K562 (cell line): ENCODE results near the gene SEC24C. TPM values are rescaled to one million over a fixed set of nuclear protein-coding genes. Genes with fewer than 3 reads are reported as not detected.
A peak's percentile ranks its signal among the peaks of the same experiment; 100 is the strongest.

Experiments used
- ATF7 ChIP-seq: fragments of 450-650 bp; IDR thresholded peaks from 2 replicates; pipeline ENCODE4 v1.7.1; 2014; ENCODE audit warnings: mild to moderate bottlenecking, moderate library complexity
- BCLAF1 ChIP-seq, 2 experiments: fragments of 450-650 bp in 1 of 2; IDR thresholded peaks; 2 replicates each; pipeline ENCODE4 v1.6.1; 2011 to 2017; ENCODE audit warnings: low read depth in 2 of 2, antibody characterized with exemption in 1 of 2, borderline replicate concordance in 1 of 2, low read length in 1 of 2, mild to moderate bottlenecking in 1 of 2, mixed read lengths in 1 of 2; ENCODE audit not compliant: control insufficient read depth in 1 of 2
- CTCFL ChIP-seq: IDR thresholded peaks from 2 replicates; pipeline ENCODE4 v1.6.1; 2011; ENCODE audit warnings: borderline replicate concordance, low read depth, mild to moderate bottlenecking, moderate library complexity, low read length; ENCODE audit not compliant: insufficient read depth, poor library complexity, severe bottlenecking
- ELF4 ChIP-seq: fragments of 450-650 bp; formaldehyde crosslinking; IDR thresholded peaks from 2 replicates; pipeline ENCODE4 v1.4.0; 2022; ENCODE audit warnings: missing genetic modification characterization
- ERF ChIP-seq: fragments of 450-650 bp; formaldehyde crosslinking; IDR thresholded peaks from 2 replicates; pipeline ENCODE4 v1.4.0; 2020; ENCODE audit warnings: mild to moderate bottlenecking, mixed read lengths
- FOXJ2 ChIP-seq: fragments of 200-800 bp; sonication (Bioruptor generic); IDR thresholded peaks from 2 replicates; pipeline ENCODE4 v1.6.1; 2016; ENCODE audit warnings: missing genetic modification characterization, missing compliant biosample characterization
- HDAC8 ChIP-seq: fragments of 450-650 bp; IDR thresholded peaks from 2 replicates; pipeline ENCODE4 v1.6.1; 2016; ENCODE audit warnings: mild to moderate bottlenecking, missing genetic modification characterization, moderate library complexity, missing compliant biosample characterization
- ILF3 ChIP-seq: fragments of 450-650 bp; IDR thresholded peaks from 2 replicates; pipeline ENCODE4 v1.6.1; 2018; ENCODE audit warnings: antibody characterized with exemption, mild to moderate bottlenecking, moderate library complexity, borderline replicate concordance
- NFE2 ChIP-seq: IDR thresholded peaks from 2 replicates; pipeline ENCODE4 v1.6.1; 2014; ENCODE audit warnings: antibody characterized with exemption, low read depth
- PBX2 ChIP-seq, 2 experiments: IDR thresholded peaks in 1 of 2; conservative IDR thresholded peaks in 1 of 2; 2 replicates each; pipeline ENCODE4 v1.6.1; 2016; ENCODE audit warnings: low read depth in 2 of 2, mild to moderate bottlenecking in 1 of 2, missing compliant biosample characterization in 1 of 2, missing genetic modification characterization in 1 of 2, moderate library complexity in 1 of 2
- SPI1 ChIP-seq: IDR thresholded peaks from 2 replicates; pipeline ENCODE4 v1.6.1; 2011; ENCODE audit warnings: low read depth, low read length, control low read depth, borderline replicate concordance
- SUPT5H ChIP-seq: fragments of 450-650 bp; IDR thresholded peaks from 2 replicates; pipeline ENCODE4 v1.6.1; 2016
- UBTF ChIP-seq, 2 experiments: IDR thresholded peaks; 2 replicates each; pipeline ENCODE4 v1.6.1; 2012; ENCODE audit warnings: improper control_type of control experiment in 2 of 2, low read depth in 2 of 2, low read length in 2 of 2, borderline replicate concordance in 1 of 2
- USF2 ChIP-seq: sonication (generic); formaldehyde crosslinking; IDR thresholded peaks from 2 replicates; pipeline ENCODE4 v1.5.0; 2020; ENCODE audit warnings: missing genetic modification reagents
- polyA plus RNA-seq, 8 experiments: library from polyadenylated mRNA; depleted of rRNA in 4 of 8; stranded (reverse) in 5 of 8; unstranded in 3 of 8; fragments of >200 nt; fragmentation: Nextera tagmentation in 2 of 8; fragmentation: Illumina TruSeq in 1 of 8; extraction: Ambion mirVana in 2 of 8; extraction: Trizol in 1 of 8; gene quantifications; 2 replicates each; pipeline versions ENCODE4 v1.2.1 to v1.2.3, GENCODE V29; 2011 to 2014; ENCODE audit warnings: inconsistent platforms in 1 of 8, missing spikeins in 1 of 8
- total RNA-seq, 7 experiments: library from RNA; depleted of rRNA in 6 of 7; stranded (reverse); fragments of >200 nt in 6 of 7; fragmentation: Illumina TruSeq in 2 of 7; extraction: Trizol in 2 of 7; gene quantifications; 2 replicates each; pipeline versions ENCODE4 v1.2.1 to v1.2.3, GENCODE V29; 2011 to 2021; ENCODE audit warnings: low replicate concordance in 1 of 7

The SEC24C gene
- total and polyA plus RNA-seq, 9 of the 15 experiments (the other 6 are each of a cell fraction or from before 2014, with no cell fraction given), result 19.0 to 115 (median 70.5) TPM

GRCh38 chr10:73785211-73785720 is 41.1 kb downstream of the SEC24C start, which contains the start of gene ZSWIM8 (continued):
- TF ChIP-seq PBX2 (CRISPR knock-in tag; IDR thresholded peaks at IDR 0.05; ENCODE audit: low read depth), result no peak
- TF ChIP-seq PBX2 (tag; conservative IDR thresholded peaks at IDR 0.05; ENCODE audit: low read depth), result no peak
- TF ChIP-seq FOXJ2, result peak; percentile 95
- peak; percentile 54; the same call in 1 of the 2 replicates for TF ChIP-seq HDAC8 (tag)
- peak; percentile 88 to 89 for TF ChIP-seq UBTF (IDR thresholded peaks at IDR 0.05; ENCODE audit: borderline replicate concordance in 1 of 2, low read depth in 2 of 2, low read length in 2 of 2)
- TF ChIP-seq NFE2, result no peak
- peak; percentile 92 for TF ChIP-seq ELF4 (CRISPR knock-in tag)
- TF ChIP-seq ILF3, result no peak
- TF ChIP-seq CTCFL, result peak; percentile 69
- TF ChIP-seq SUPT5H, result peak; percentile 69
- peak; percentile 69; the same call in 1 of the 2 replicates for TF ChIP-seq ERF
- TF ChIP-seq SPI1, result peak; percentile 84
- peak; percentile 84 for TF ChIP-seq ATF7
- peak; percentile 74 for TF ChIP-seq USF2 (CRISPR knock-in tag)
- no peak for TF ChIP-seq BCLAF1 (IDR thresholded peaks at IDR 0.05; ENCODE audit: borderline replicate concordance in 1 of 2, control insufficient read depth in 1 of 2, low read depth in 2 of 2, low read length in 1 of 2)
